GM19023 (cell line): Measurements from ENCODE around the gene GRIFIN.

Experiments
- ATAC-seq: cut with Tn5 transposase; IDR thresholded peaks from one replicate; pipeline ENCODE4 v1.9.1; 2021; ENCODE audit warnings: mild to moderate bottlenecking, moderate library complexity; ENCODE audit not compliant: unreplicated experiment

The GRIFIN gene

GRCh38 chr7:2437136-2437535, 39.1 kb downstream of the GRIFIN start:
- ATAC-seq = no peak

DNA sequence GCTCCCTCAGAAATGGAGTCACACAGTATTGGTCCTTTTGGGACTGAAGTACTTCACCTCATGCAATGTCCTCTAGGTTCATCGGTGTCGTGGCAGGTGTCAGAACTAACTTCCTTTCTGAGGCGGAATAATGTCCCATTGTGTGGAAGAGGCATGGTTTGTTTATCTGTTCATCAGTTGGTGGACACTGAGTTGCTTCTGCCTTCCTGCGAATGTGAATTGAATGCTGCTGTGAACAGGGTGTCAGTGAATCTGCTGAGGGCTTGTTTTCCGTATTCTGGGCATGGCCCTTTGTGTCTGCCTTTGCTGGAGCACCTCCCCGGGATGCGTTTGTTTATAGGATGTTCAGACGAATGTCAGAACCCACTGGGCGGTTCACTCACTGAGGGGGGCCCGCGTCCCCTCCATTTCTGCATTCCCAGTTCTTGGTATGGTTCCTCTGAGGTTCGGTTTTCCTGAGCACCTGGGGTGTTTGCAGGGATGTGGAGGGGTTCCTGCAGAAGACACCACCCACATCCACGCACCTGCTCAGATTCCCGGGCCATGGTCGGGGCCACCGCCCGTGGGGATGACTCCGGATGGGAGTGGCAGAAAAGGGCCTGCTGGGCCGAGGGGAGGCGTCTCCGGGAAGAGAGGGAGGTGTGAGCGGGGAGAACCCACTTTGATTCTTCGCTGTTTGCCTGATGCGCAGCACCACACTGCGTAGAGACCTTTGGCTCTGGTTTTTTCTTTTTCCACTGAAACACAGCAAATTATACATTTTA, 39.7 kb downstream of the GRIFIN start:
- ATAC-seq = no peak

DNA sequence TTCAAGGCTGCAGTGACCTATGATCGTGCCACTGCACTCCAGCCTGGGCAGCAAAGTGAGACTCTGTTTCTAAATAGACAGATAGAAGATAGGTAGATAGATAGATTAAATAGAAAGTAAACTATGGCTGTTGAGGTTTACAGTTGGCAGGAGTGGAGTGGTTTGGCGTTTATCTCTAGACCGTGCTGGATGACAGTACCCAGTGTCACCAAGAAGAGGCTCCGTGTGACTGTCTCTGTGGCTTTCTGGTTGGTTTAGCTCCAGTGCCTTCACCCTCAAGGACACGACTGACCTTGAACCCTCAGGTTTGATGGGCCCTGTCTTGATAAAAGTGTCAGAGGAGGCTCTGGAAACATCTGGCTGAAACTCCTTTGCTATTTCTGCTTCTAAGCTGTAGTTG, 41.1 kb downstream of the GRIFIN start:
- no peak for ATAC-seq

DNA sequence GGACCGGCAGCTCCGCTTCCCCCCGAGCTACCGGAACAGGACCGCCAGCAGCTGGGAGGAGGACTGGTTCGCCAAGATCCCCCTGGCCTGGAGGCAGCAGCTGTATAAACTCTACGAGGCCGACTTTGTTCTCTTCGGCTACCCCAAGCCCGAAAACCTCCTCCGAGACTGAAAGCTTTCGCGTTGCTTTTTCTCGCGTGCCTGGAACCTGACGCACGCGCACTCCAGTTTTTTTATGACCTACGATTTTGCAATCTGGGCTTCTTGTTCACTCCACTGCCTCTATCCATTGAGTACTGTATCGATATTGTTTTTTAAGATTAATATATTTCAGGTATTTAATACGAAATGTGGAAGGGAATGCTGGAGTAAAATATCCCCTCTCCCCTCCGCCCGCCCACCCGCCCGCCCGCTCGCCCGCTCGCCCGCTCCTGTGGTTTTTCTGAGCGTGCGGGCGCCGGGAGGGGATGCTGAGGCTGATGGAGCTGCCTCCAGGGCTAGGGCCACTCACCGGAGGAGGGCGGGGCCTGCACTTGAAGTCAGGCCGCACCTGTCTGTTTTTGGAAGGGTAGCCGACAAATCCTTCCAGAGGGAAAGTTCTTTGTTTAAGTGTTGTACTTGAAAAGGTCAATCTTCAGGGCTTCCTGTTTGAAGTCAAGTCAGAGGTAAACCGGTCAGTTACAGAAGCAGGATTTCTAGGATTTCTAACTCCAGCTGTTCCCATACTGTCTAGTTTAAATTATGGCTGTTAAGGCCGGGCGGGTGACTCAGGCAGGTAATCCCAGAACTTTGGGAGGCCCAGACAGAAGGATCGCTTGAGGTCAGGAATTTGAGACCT, 42.3 kb downstream of the GRIFIN start:
- no peak for ATAC-seq

DNA sequence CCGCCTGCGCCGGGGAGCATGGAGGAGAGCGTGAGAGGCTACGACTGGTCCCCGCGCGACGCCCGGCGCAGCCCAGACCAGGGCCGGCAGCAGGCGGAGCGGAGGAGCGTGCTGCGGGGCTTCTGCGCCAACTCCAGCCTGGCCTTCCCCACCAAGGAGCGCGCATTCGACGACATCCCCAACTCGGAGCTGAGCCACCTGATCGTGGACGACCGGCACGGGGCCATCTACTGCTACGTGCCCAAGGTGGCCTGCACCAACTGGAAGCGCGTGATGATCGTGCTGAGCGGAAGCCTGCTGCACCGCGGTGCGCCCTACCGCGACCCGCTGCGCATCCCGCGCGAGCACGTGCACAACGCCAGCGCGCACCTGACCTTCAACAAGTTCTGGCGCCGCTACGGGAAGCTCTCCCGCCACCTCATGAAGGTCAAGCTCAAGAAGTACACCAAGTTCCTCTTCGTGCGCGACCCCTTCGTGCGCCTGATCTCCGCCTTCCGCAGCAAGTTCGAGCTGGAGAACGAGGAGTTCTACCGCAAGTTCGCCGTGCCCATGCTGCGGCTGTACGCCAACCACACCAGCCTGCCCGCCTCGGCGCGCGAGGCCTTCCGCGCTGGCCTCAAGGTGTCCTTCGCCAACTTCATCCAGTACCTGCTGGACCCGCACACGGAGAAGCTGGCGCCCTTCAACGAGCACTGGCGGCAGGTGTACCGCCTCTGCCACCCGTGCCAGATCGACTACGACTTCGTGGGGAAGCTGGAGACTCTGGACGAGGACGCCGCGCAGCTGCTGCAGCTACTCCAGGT, 43.1 kb downstream of the GRIFIN start:
- ATAC-seq = no peak

DNA sequence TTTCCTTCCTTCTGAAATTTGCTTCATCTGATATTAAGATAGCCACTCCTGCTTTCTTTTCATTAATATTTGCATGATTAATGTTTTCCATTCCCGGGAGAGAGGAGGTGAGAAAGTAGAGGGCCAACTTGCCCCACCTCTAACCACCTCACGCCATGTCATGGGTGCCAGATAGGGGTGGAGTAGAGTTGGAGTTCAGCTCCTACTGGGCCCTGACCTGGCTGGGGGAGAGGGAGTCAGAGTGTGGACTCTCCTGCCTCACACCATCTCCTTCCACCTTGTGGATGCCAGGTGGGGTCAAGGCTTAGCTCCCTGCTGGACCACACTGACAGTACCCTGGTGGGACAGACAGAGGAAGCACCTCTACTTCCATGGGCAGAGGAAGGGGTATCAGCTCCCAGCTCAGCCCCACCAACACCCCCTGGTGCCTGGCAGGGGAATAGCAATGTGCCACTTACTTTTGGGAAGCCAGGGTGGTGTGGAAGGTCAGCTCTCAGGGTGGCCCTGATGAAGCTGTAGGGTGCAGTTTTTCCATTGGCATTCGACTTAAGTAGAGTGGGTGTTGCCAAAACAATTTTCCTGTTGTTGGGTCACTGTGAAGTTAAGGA, 44.8 kb downstream of the GRIFIN start:
- ATAC-seq = no peak

GRCh38 chr7:2425749-2426148, 50.4 kb downstream of the GRIFIN start:
- no peak for ATAC-seq
